Neural crest cell (in vitro differentiated cells): ENCODE data around the gene NUDT3. TPM values are rescaled to one million over a fixed set of nuclear protein-coding genes. Genes with fewer than 3 reads are reported as not detected.

ENCODE experiments used
- DNase-seq: peaks from one replicate; pipeline ENCODE4 v3.0.0; 2021; ENCODE audit warnings: low read depth, mixed read lengths, low spot score
- H3K27ac Mint-ChIP-seq: one replicate; pipeline ENCODE4 v1.8.0; 2021; ENCODE audit warnings: mild to moderate bottlenecking, mixed read lengths; ENCODE audit not compliant: unreplicated experiment
- H3K27me3 Mint-ChIP-seq: 2 replicates; pipeline ENCODE4 v1.8.0; 2021; ENCODE audit warnings: low read depth, mild to moderate bottlenecking, mixed read lengths
- H3K36me3 Mint-ChIP-seq: 2 replicates; pipeline ENCODE4 v1.8.0; 2021; ENCODE audit warnings: low read depth, mild to moderate bottlenecking, mixed read lengths
- H3K4me1 Mint-ChIP-seq: 2 replicates; pipeline ENCODE4 v1.8.0; 2021; ENCODE audit warnings: mixed read lengths
- H3K4me3 Mint-ChIP-seq: one replicate; pipeline ENCODE4 v1.8.0; 2021; ENCODE audit warnings: mild to moderate bottlenecking, mixed read lengths
- H3K9me3 Mint-ChIP-seq: 2 replicates; pipeline ENCODE4 v1.8.0; 2021; ENCODE audit warnings: mixed read lengths
- total RNA-seq: library from RNA; stranded (reverse); gene quantifications from 2 replicates; pipeline ENCODE4 v1.2.1, GENCODE V29; 2021
- TF ChIP-seq, protein P1 (sequence below): fragments of 200-600 bp; sonication (generic); conservative IDR thresholded peaks from 2 replicates; pipeline ENCODE4 v1.5.0; 2021; ENCODE audit warnings: antibody characterized with exemption, mild to moderate bottlenecking

NUDT3 gene
- total RNA-seq, 1 donor from 2014 or later = 47.5 TPM

DNA sequence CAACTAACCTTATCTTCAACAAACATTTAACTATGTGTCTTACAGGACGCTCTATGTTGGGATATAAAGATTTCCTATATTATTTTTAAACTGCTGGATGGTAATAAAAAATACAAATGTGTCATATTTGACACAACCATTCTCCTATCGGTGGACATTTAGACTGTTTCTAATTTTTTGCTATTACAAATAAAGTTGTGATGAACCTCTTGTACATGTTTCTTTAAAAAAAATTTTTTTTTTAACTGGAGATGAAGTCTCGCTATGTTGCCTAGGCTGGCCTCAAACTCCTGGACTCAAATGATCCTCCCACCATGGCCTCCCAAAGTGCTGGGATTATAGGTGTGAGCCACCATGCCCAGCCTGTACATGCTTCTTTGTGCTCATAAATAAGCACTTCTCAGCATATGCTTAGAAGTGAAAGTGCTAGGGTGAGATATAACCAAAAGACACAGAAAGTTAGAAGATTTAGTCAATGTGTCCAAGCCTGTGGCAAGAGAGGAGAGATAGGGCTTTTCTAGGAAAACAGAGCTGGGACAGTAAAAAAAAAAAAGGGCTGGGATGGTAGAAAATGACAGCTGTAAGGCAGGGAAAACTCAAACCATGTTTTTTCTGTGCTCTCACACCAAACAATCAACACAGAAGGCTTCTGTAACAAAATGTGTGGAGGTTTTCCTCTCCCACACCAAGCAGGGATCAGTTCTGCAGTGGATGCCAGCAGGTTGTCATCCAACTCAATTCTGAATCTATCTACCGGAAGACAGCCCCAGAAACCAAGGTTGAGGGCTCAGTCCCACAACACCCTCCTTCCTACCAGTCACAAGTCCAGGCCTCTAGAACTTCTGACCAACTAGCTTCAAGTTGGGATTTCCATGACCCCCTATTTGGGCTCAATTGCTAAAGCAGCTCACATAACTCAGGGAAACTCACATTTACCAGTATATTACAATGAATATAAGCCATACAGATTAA is 73.7 kb downstream of the NUDT3 start:
- H3K4me3 Mint-ChIP-seq = no peak overlapping the region
- peaks cover 5% of the 10 kb centered on the region for H3K36me3 Mint-ChIP-seq
- no peaks in the 10 kb centered on the region for H3K9me3 Mint-ChIP-seq
- TF ChIP-seq, protein P1, sequence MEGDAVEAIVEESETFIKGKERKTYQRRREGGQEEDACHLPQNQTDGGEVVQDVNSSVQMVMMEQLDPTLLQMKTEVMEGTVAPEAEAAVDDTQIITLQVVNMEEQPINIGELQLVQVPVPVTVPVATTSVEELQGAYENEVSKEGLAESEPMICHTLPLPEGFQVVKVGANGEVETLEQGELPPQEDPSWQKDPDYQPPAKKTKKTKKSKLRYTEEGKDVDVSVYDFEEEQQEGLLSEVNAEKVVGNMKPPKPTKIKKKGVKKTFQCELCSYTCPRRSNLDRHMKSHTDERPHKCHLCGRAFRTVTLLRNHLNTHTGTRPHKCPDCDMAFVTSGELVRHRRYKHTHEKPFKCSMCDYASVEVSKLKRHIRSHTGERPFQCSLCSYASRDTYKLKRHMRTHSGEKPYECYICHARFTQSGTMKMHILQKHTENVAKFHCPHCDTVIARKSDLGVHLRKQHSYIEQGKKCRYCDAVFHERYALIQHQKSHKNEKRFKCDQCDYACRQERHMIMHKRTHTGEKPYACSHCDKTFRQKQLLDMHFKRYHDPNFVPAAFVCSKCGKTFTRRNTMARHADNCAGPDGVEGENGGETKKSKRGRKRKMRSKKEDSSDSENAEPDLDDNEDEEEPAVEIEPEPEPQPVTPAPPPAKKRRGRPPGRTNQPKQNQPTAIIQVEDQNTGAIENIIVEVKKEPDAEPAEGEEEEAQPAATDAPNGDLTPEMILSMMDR = no peak
- peaks cover 17% of the 10 kb centered on the region for H3K4me1 Mint-ChIP-seq
- H3K27me3 Mint-ChIP-seq = no peaks in the 10 kb centered on the region
- no peak for DNase-seq
- no peak overlapping the region for H3K27ac Mint-ChIP-seq

DNA sequence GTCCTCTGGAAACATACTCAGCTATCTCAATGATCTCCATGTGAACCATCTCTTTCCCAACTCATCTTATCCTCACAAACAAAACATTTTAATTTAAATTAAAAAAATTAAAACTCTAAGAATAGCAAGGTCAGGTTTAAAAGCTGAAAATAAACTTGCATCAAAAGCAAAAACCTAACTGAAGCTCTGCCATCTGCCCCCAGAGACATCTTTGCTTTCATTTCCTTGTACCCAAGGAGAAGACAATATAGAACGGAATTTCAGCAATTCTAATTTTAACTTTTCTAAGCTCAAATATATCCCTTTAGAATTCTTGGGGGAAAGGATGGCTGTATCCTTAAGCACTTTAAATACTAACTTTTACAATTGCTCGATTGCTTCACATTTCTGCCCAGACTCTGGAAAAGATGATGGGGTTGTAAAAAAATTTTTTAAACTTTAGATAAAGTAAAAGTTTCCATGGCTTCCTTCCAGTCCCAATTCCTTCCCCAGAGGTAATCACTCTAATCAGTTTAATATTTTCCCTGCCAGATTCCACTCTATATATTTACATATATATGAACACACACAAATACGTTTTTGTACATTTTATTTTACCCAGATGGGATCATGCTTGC is 74.5 kb downstream of the NUDT3 start:
- H3K27ac Mint-ChIP-seq = no peak overlapping the region
- no peak for DNase-seq
- H3K36me3 Mint-ChIP-seq = peaks cover 5% of the 10 kb centered on the region
- TF ChIP-seq, protein P1 = no peak
- H3K27me3 Mint-ChIP-seq = no peaks in the 10 kb centered on the region
- peaks cover 17% of the 10 kb centered on the region for H3K4me1 Mint-ChIP-seq
- H3K9me3 Mint-ChIP-seq = no peaks in the 10 kb centered on the region
- no peak overlapping the region for H3K4me3 Mint-ChIP-seq

DNA sequence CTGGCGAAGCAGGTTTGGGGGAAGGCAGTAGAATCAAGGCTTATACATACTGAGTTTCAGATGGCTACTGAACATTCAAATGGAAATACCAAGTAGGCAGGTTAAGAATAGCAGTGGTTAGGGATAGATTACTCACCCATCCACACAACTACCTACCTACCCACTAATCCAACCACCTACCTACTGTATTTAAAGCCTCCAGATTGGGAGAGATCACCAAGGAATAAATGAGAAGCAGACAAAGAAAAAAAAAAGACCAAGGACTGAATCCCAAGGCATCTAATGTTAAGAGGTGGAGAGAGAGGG is 75.3 kb downstream of the NUDT3 start:
- no peaks in the 10 kb centered on the region for H3K36me3 Mint-ChIP-seq
- no peaks in the 10 kb centered on the region for H3K27me3 Mint-ChIP-seq
- peaks cover 12% of the 10 kb centered on the region for H3K4me1 Mint-ChIP-seq
- DNase-seq = no peak
- H3K4me3 Mint-ChIP-seq = no peak overlapping the region
- no peaks in the 10 kb centered on the region for H3K9me3 Mint-ChIP-seq
- H3K27ac Mint-ChIP-seq = no peak overlapping the region
- TF ChIP-seq, protein P1 = no peak

DNA sequence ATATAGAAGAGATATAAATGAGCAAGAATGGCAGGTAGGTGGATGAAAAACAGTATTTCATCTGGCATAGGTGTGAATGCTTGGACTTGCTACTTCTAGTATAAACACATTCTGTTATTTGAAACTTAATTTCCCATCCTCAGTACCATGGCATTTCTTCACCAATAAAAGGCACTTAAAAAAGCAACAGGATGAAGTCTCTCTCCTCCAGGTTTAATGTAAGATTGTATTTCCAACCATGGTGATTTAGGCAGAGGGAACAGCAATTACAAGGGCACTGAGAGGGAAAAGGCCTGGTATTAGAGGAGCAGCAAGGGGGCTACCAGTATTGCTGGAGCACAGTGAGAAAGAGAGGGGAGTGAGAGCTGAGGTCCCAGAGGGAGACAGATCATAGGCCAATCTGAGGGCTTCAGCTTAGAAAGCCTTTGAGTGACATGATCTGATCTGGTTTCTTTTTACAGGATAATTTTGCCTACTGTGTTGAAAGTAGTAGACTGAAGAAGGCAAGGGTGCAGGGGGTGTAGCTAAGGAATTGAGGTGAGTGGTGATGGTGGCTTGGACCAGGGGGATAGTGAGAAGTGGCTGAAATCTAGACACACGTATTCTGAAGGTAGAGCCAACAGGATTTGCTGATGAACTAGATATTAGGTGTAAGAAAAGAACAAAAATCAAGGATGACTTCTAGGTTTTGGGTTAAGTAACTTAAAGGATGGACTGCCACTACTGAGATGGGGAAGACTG is 75.9 kb downstream of the NUDT3 start:
- TF ChIP-seq, protein P1 = no peak
- no peak overlapping the region for H3K4me3 Mint-ChIP-seq
- H3K27me3 Mint-ChIP-seq = no peaks in the 10 kb centered on the region
- no peaks in the 10 kb centered on the region for H3K9me3 Mint-ChIP-seq
- H3K27ac Mint-ChIP-seq = no peak overlapping the region
- H3K4me1 Mint-ChIP-seq = peaks cover 12% of the 10 kb centered on the region
- no peak for DNase-seq
- H3K36me3 Mint-ChIP-seq = no peaks in the 10 kb centered on the region

DNA sequence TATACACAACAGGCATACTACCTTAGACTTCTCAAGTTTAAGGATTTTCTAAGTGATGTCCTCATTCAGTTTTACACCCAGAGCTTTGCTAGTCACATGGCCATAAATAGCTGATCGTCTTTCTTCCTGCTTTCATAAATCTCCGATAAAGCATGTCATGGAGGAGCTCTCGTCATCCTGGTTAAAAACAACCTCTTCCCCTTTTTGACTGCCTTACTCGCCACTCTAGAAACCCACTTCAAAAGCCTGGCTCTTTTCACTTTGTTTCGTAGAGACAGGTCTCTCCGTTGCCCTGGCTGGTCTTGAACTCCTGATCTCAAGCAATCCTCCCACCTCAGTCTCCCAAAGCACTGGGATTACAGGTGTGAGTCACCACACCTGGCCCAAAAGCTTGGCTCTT is 76.7 kb downstream of the NUDT3 start:
- TF ChIP-seq, protein P1 = no peak
- no peak overlapping the region for H3K4me3 Mint-ChIP-seq
- H3K4me1 Mint-ChIP-seq = peaks cover 12% of the 10 kb centered on the region
- H3K27ac Mint-ChIP-seq = no peak overlapping the region
- no peaks in the 10 kb centered on the region for H3K36me3 Mint-ChIP-seq
- DNase-seq = no peak
- no peaks in the 10 kb centered on the region for H3K9me3 Mint-ChIP-seq
- H3K27me3 Mint-ChIP-seq = no peaks in the 10 kb centered on the region
